SK-N-SH (cell line): ENCODE measurements around the gene PDGFA. TPM values are rescaled to one million over a fixed set of nuclear protein-coding genes. Genes with fewer than 3 reads are reported as not detected.

Experiments used
- CTCF ChIA-PET: fragments of 300-600, 350-600 bp; formaldehyde crosslinking; extraction: SDS; loops from one replicate; lab custom pipeline; 2021; lab: Yijun Ruan, JAX
- POLR2A ChIA-PET: fragments of 350-600 bp; sonication (Branson Sonifier 250); formaldehyde crosslinking; extraction: SDS; loops from one replicate; lab custom pipeline; 2020; ENCODE audit warnings: antibody characterized with exemption, inconsistent platforms; lab: Yijun Ruan, JAX
- DNase-seq: peaks from one replicate; pipeline ENCODE4 v3.0.0; 2012
- H2AFZ ChIP-seq: fragments of 200-600 bp; sonication (generic); 2 replicates; pipeline ENCODE4 v1.8.1; 2016; ENCODE audit warnings: antibody characterized with exemption, mild to moderate bottlenecking, low read depth
- H3F3A ChIP-seq: fragments of 200-600 bp; sonication (generic); replicated peaks from 2 replicates; pipeline ENCODE3; 2016; ENCODE audit warnings: antibody characterized with exemption, mild to moderate bottlenecking; ENCODE audit not compliant: insufficient read depth
- H3K27ac ChIP-seq, 2 experiments: fragments of 200-500 bp in 1 of 2; fragments of 200-600 bp in 1 of 2; sonication (Bioruptor generic) in 1 of 2; sonication (generic), shearing (Covaris generic) in 1 of 2; 2 replicates each; pipeline versions ENCODE4 v1.5.1 to v1.6.1; 2014 to 2016; ENCODE audit warnings: low read depth in 2 of 2, inconsistent platforms in 1 of 2, low read length in 1 of 2, mild to moderate bottlenecking in 1 of 2, mixed read lengths in 1 of 2
- H3K27me3 ChIP-seq: fragments of 200-600 bp; sonication (generic), shearing (Covaris generic); 2 replicates; pipeline ENCODE4 v1.6.1; 2016; ENCODE audit warnings: mixed run types; ENCODE audit not compliant: insufficient read depth
- H3K36me3 ChIP-seq, 2 experiments: fragments of 200-500 bp in 1 of 2; fragments of 200-600 bp in 1 of 2; sonication (Bioruptor generic) in 1 of 2; sonication (generic) in 1 of 2; replicated peaks in 1 of 2; 2 replicates each; pipeline versions ENCODE3 to v1.5.1; 2014 to 2016; ENCODE audit warnings: low read length in 1 of 2, mild to moderate bottlenecking in 1 of 2; ENCODE audit not compliant: insufficient read depth in 2 of 2, control insufficient read depth in 1 of 2
- H3K4me1 ChIP-seq, 2 experiments: fragments of 200-500 bp in 1 of 2; fragments of 200-600 bp in 1 of 2; sonication (Bioruptor generic) in 1 of 2; sonication (generic), shearing (Covaris generic) in 1 of 2; 2 replicates each; pipeline versions ENCODE4 v1.5.1 to v1.6.1; 2014 to 2016; ENCODE audit warnings: low read depth in 1 of 2, low read length in 1 of 2, mixed run types in 1 of 2; ENCODE audit not compliant: insufficient read depth in 2 of 2, control insufficient read depth in 1 of 2
- H3K4me2 ChIP-seq: fragments of 200-600 bp; sonication (generic), shearing (Covaris generic); 2 replicates; pipeline ENCODE4 v1.6.1; 2017; ENCODE audit warnings: mixed run types
- H3K4me3 ChIP-seq, 2 experiments: fragments of 200-500 bp in 1 of 2; fragments of 200-600 bp in 1 of 2; sonication (Bioruptor generic) in 1 of 2; sonication (generic), shearing (Covaris generic) in 1 of 2; 2 replicates each; pipeline versions ENCODE4 v1.5.1 to v1.8.1; 2014 to 2016; ENCODE audit warnings: low read depth in 2 of 2, inconsistent platforms in 1 of 2, low read length in 1 of 2, mild to moderate bottlenecking in 1 of 2, mixed read lengths in 1 of 2, moderate library complexity in 1 of 2
- H3K79me2 ChIP-seq: fragments of 200-600 bp; sonication (generic); 2 replicates; pipeline ENCODE4 v1.8.1; 2017; ENCODE audit warnings: mild to moderate bottlenecking; ENCODE audit not compliant: insufficient read depth
- H3K9ac ChIP-seq: fragments of 200-600 bp; sonication (generic); 2 replicates; pipeline ENCODE4 v1.6.1; 2017; ENCODE audit warnings: mixed run types
- H3K9me2 ChIP-seq: fragments of 200-600 bp; sonication (generic); 2 replicates; pipeline ENCODE4 v1.6.1; 2017; ENCODE audit warnings: mixed run types
- H3K9me3 ChIP-seq: fragments of 200-600 bp; sonication (generic); 2 replicates; pipeline ENCODE4 v1.6.1; 2017; ENCODE audit warnings: mixed run types, mild to moderate bottlenecking, moderate library complexity
- H4K20me1 ChIP-seq: fragments of 200-600 bp; sonication (generic); 2 replicates; pipeline ENCODE4 v1.6.1; 2017; ENCODE audit warnings: mild to moderate bottlenecking, mixed run types; ENCODE audit not compliant: insufficient read depth
- EP300 ChIP-seq, 2 experiments: IDR thresholded peaks; 2 replicates each; pipeline versions ENCODE4 v1.4.0 to v1.6.1; 2012; ENCODE audit warnings: borderline replicate concordance in 1 of 2, low read depth in 1 of 2, low read length in 1 of 2
- EZH2phosphoT487 ChIP-seq: fragments of 200-600 bp; sonication (generic); IDR thresholded peaks from 2 replicates; pipeline ENCODE4 v1.6.1; 2017; ENCODE audit warnings: low read depth, mixed run types, mild to moderate bottlenecking, antibody characterized with exemption, moderate library complexity, borderline replicate concordance
- FOSL2 ChIP-seq: IDR thresholded peaks from 2 replicates; pipeline ENCODE4 v1.4.0; 2012; ENCODE audit warnings: low read depth, mild to moderate bottlenecking, moderate library complexity, borderline replicate concordance
- FOXJ3 ChIP-seq: sonication (generic); formaldehyde crosslinking; IDR thresholded peaks from 2 replicates; pipeline ENCODE4 v1.5.1; 2020; ENCODE audit warnings: mild to moderate bottlenecking, missing genetic modification reagents
- GABPA ChIP-seq: IDR thresholded peaks from 2 replicates; pipeline ENCODE4 v1.4.0; 2012; ENCODE audit warnings: low read depth, mild to moderate bottlenecking
- GATA2 ChIP-seq: sonication (generic); formaldehyde crosslinking; IDR thresholded peaks from 2 replicates; pipeline ENCODE4 v1.5.0; 2020; ENCODE audit warnings: mild to moderate bottlenecking, missing genetic modification reagents
- MAX ChIP-seq: IDR thresholded peaks from 2 replicates; pipeline ENCODE4 v1.4.0; 2012; ENCODE audit warnings: low read depth
- MEF2A ChIP-seq: IDR thresholded peaks from 2 replicates; pipeline ENCODE4 v1.4.0; 2012; ENCODE audit warnings: low read depth, borderline replicate concordance
- MXI1 ChIP-seq: IDR thresholded peaks from 2 replicates; pipeline ENCODE4 v1.6.1; 2012; ENCODE audit warnings: mild to moderate bottlenecking, low read depth, low read length, improper control_type of control experiment
- PBX3 ChIP-seq: IDR thresholded peaks from 2 replicates; pipeline ENCODE4; 2012
- POLR2AphosphoS5 ChIP-seq: IDR thresholded peaks from 2 replicates; pipeline ENCODE4 v1.6.1; 2012; ENCODE audit warnings: low read depth, low read length
- RAD21 ChIP-seq: IDR thresholded peaks from 2 replicates; pipeline ENCODE4 v1.6.1; 2012; ENCODE audit warnings: mild to moderate bottlenecking, low read length
- RFX5 ChIP-seq: IDR thresholded peaks from 2 replicates; pipeline ENCODE4 v1.6.1; 2012; ENCODE audit warnings: mild to moderate bottlenecking, improper control_type of control experiment, low read length
- RXRA ChIP-seq: IDR thresholded peaks from 2 replicates; pipeline ENCODE4 v1.4.0; 2012; ENCODE audit warnings: low read depth, mild to moderate bottlenecking, borderline replicate concordance
- SIN3A ChIP-seq: IDR thresholded peaks from 2 replicates; pipeline ENCODE4 v1.6.1; 2012; ENCODE audit warnings: low read depth, mild to moderate bottlenecking, low read length, moderate library complexity, borderline replicate concordance
- TCF12 ChIP-seq: IDR thresholded peaks from 2 replicates; pipeline ENCODE4 v1.4.0; 2012
- TEAD4 ChIP-seq: IDR thresholded peaks from 2 replicates; pipeline ENCODE4 v1.4.0; 2012; ENCODE audit warnings: mild to moderate bottlenecking, borderline replicate concordance; ENCODE audit not compliant: insufficient read depth
- USF1 ChIP-seq: IDR thresholded peaks from 2 replicates; pipeline ENCODE4 v1.4.0; 2012; ENCODE audit warnings: low read depth, borderline replicate concordance
- YY1 ChIP-seq: IDR thresholded peaks from 2 replicates; pipeline ENCODE4 v1.4.0; 2012; ENCODE audit warnings: low read depth, mild to moderate bottlenecking
- WGBS: methylation state at CpG from one replicate; pipeline ENCODE4 v1.1.6; 2017; ENCODE audit warnings: low lambda C conversion rate; 5-methylcytosine and 5-hydroxymethylcytosine counted together
- polyA plus RNA-seq, 3 experiments: library from polyadenylated mRNA; depleted of rRNA; stranded (reverse); fragments of >200 nt; gene quantifications; 2 replicates each; pipeline ENCODE4 v1.2.3, GENCODE V29; 2012
- TF ChIP-seq, protein P1 (sequence below): IDR thresholded peaks from 2 replicates; pipeline ENCODE4 v1.4.0; 2012; ENCODE audit warnings: low read depth, borderline replicate concordance
- TF ChIP-seq, protein P2 (sequence below): IDR thresholded peaks from 2 replicates; pipeline ENCODE4 v1.6.1; 2012; ENCODE audit warnings: mild to moderate bottlenecking, low read depth, low read length, moderate library complexity
- TF ChIP-seq, protein P3 (sequence below): fragments of 150-350 bp; IDR thresholded peaks from 2 replicates; pipeline ENCODE4 v1.6.1; 2016; ENCODE audit warnings: mild to moderate bottlenecking, low read depth, low read length

PDGFA gene
- polyA plus RNA-seq, 1 of the 3 experiments (the other 2 are of a cell fraction) = 18.9 TPM

DNA sequence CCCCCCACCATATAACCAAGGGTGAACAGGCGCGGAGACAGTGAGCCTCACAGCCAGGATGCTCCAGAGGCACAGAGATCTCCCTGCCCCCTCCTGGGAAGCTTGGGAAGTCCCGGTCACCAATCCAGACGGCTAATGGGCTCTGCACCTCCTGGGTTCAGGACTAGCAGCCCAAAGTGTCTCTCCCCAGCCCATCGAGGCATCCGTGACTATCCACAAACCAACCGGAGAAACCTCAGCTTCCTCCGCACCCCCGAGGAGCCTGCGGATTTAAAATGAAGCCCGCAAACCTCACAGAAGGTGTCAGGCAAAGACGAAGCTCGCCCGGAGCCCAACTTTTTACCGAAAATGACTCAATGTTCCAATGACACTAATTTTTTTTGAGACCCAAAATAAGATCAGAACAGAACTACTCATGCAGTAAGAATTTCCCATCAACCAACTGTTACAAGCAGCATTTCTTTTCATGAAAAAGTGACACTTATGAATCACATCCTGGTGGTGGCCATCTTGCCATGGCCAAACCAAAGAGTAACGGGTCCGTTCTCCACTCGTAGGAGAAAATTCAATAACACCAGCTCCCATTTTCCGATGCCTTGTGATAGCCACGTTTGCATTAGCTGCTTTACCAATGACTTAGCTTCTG lies 6.0 kb downstream of the PDGFA start:
- Histone ChIP-seq H3K9me3 (no peaks in the 10 kb centered on the region), H3K36me3 (peaks cover 6 to 13% of the 10 kb centered on the region in 2 experiments), H4K20me1 (peaks cover 66% of the 10 kb centered on the region), H3K9ac (peak overlapping the region; percentile 43; the same call in 1 of the 2 replicates), H3K4me2 (peak overlapping the region; percentile 96), H3K4me3 (no peak overlapping the region; a peak in 1 of 4 replicates), H3K4me1 (peaks cover 0 to 29% of the 10 kb centered on the region in 2 experiments; a peak in 2 of 4 replicates), H3K27ac (peak overlapping the region in 1 of 2 experiments; percentile 79; a peak in 2 of 4 replicates), H2AFZ (peak overlapping the region; percentile 64; the same call in 1 of the 2 replicates), H3K27me3 (no peaks in the 10 kb centered on the region), H3K79me2 (peaks cover 89% of the 10 kb centered on the region), H3K9me2 (no peaks in the 10 kb centered on the region), H3F3A (peaks cover 22% of the 10 kb centered on the region)
- ChIA-PET POLR2A (no interaction called here), CTCF (interaction anchor here (1.2 to 1.3 kb wide), 3 partner anchors 17 to 360 kb away, joined by 3 to 4 read pairs (median 3); no protein-coding TSS in a partner anchor)
- 65% methylated on average over 20 of the region's 20 CpGs for WGBS
- no peak for DNase-seq
- TF ChIP-seq GABPA = no peak
- TF ChIP-seq, protein P1, sequence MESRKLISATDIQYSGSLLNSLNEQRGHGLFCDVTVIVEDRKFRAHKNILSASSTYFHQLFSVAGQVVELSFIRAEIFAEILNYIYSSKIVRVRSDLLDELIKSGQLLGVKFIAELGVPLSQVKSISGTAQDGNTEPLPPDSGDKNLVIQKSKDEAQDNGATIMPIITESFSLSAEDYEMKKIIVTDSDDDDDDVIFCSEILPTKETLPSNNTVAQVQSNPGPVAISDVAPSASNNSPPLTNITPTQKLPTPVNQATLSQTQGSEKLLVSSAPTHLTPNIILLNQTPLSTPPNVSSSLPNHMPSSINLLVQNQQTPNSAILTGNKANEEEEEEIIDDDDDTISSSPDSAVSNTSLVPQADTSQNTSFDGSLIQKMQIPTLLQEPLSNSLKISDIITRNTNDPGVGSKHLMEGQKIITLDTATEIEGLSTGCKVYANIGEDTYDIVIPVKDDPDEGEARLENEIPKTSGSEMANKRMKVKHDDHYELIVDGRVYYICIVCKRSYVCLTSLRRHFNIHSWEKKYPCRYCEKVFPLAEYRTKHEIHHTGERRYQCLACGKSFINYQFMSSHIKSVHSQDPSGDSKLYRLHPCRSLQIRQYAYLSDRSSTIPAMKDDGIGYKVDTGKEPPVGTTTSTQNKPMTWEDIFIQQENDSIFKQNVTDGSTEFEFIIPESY = no peak
- peak; percentile 63 for TF ChIP-seq PBX3
- peak; percentile 35; the same call in 1 of the 2 replicates for TF ChIP-seq TEAD4
- no peak for TF ChIP-seq RFX5
- TF ChIP-seq RXRA = no peak; the same call in 1 of the 2 replicates
- no peak for TF ChIP-seq SIN3A
- no peak for TF ChIP-seq RAD21
- no peak for TF ChIP-seq EP300 (IDR thresholded peaks at IDR 0.05; ENCODE audit: borderline replicate concordance in 1 of 2, low read depth in 1 of 2, low read length in 1 of 2)
- TF ChIP-seq TCF12 = peak; percentile 38; the same call in 1 of the 2 replicates
- no peak for TF ChIP-seq GATA2 (CRISPR knock-in tag)
- TF ChIP-seq YY1 = peak; percentile 83
- TF ChIP-seq MEF2A = peak; percentile 76; the same call in 1 of the 2 replicates
- peak; percentile 40; the same call in 1 of the 2 replicates for TF ChIP-seq POLR2AphosphoS5
- no peak for TF ChIP-seq USF1
- TF ChIP-seq FOXJ3 (CRISPR knock-in tag) = no peak
- TF ChIP-seq, protein P2, sequence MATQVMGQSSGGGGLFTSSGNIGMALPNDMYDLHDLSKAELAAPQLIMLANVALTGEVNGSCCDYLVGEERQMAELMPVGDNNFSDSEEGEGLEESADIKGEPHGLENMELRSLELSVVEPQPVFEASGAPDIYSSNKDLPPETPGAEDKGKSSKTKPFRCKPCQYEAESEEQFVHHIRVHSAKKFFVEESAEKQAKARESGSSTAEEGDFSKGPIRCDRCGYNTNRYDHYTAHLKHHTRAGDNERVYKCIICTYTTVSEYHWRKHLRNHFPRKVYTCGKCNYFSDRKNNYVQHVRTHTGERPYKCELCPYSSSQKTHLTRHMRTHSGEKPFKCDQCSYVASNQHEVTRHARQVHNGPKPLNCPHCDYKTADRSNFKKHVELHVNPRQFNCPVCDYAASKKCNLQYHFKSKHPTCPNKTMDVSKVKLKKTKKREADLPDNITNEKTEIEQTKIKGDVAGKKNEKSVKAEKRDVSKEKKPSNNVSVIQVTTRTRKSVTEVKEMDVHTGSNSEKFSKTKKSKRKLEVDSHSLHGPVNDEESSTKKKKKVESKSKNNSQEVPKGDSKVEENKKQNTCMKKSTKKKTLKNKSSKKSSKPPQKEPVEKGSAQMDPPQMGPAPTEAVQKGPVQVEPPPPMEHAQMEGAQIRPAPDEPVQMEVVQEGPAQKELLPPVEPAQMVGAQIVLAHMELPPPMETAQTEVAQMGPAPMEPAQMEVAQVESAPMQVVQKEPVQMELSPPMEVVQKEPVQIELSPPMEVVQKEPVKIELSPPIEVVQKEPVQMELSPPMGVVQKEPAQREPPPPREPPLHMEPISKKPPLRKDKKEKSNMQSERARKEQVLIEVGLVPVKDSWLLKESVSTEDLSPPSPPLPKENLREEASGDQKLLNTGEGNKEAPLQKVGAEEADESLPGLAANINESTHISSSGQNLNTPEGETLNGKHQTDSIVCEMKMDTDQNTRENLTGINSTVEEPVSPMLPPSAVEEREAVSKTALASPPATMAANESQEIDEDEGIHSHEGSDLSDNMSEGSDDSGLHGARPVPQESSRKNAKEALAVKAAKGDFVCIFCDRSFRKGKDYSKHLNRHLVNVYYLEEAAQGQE = no peak
- TF ChIP-seq MXI1 = no peak
- TF ChIP-seq, protein P3, sequence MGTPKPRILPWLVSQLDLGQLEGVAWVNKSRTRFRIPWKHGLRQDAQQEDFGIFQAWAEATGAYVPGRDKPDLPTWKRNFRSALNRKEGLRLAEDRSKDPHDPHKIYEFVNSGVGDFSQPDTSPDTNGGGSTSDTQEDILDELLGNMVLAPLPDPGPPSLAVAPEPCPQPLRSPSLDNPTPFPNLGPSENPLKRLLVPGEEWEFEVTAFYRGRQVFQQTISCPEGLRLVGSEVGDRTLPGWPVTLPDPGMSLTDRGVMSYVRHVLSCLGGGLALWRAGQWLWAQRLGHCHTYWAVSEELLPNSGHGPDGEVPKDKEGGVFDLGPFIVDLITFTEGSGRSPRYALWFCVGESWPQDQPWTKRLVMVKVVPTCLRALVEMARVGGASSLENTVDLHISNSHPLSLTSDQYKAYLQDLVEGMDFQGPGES = no peak
- TF ChIP-seq EZH2phosphoT487 = no peak
- TF ChIP-seq MAX = no peak
- peak; percentile 88 for TF ChIP-seq FOSL2
